ENCODE measurements around the gene KIFC1.

The KIFC1 gene

DNA sequence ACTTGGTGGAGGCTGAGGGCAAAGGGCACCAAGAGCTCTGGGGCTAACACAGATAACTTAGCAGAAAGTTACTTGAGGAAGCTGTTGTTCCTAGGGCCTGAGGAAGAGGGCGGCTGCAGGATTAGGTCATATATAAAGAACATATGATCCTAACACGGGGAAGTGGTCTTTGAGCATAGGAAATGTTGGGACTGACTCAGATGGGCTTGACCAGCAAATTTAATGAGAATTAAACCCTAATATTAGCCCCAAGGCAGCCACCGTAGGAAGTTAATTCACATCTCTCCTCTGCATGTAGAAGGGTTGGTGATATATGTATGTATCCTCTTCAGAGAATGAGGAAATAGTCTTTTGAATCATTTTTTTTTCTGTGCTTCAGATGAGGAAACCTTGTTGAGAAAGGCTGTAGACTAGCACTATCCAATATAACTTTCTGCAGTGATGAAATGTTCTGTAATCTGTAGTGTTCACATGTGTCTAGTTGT lies 53.5 kb downstream of the KIFC1 start:
- no peak for DNase-seq

DNA sequence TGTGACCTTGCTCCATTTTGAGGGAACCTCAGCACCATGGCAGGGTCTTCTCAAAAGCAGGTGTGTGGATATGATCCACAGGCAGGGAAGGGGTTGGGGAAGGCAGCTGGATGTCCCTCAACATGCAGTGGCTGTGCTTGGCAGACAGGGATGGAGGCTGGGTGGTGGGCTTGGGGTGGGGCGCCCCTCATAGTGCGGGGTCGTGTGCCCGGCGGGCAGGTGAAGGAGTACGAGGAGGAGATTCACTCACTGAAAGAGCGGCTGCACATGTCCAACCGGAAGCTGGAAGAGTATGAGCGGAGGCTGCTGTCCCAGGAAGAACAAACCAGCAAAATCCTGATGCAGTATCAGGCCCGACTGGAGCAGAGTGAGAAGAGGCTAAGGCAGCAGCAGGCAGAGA lies 54.7 kb downstream of the KIFC1 start:
- no peak for DNase-seq

DNA sequence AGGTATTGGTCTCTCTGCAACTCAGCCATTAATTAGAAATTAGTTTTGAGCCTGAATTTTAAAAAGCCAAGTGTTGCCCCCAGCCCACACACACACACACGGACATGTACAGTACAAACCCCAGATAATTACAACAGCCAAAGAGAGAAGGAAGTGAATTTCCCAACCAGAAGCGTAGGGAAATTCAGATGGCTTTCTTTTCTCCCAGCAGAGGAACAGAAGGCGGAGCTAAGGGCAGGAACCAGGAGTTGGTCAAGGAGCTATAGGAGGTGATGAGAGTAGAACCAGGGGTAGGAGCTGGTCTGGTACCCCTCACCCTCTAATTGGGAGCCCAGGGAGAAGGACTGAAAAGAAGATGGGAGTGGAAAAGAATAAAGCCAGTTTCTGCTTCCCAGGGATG lies 58.8 kb downstream of the KIFC1 start:
- DNase-seq, result no peak

DNA sequence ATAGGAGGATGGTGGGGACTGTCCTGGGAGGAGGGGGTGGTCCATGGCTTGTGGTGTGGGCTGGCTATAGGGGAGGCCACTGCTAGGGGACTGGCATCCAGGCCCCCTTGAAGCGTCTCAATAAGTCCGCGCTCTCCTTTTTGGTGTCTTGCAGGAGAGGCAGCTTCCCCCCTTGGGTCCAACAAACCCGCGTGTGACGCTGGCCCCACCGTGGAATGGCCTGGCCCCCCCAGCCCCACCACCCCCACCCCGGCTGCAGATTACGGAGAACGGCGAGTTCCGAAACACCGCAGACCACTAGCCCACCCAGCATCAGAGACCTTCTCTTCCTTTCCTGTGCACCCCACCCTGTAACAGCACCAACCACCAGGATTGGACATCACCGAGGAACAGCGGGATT lies 60.0 kb downstream of the KIFC1 start:
- DNase-seq, result no peak

DNA sequence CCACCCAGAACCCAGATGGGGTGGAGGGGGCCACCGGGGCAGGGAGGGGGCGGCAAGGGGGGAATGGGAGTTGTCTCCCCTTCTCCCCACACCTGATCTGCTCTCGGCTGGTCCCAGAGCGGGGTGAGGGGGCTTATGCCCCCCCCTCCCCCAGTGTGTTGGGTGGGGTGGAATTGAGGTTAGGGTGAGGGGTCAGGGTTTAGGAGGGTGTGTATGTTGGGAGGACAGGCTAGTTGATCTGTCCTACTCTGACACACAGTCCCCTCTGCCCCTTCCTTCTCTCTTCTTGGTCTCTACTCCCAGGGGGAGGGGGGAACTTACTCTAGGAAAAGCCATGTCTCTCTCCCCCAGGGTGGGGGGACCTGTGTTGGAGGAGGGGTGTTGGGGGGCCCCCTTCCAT lies 60.9 kb downstream of the KIFC1 start:
- no peak for DNase-seq

DNA sequence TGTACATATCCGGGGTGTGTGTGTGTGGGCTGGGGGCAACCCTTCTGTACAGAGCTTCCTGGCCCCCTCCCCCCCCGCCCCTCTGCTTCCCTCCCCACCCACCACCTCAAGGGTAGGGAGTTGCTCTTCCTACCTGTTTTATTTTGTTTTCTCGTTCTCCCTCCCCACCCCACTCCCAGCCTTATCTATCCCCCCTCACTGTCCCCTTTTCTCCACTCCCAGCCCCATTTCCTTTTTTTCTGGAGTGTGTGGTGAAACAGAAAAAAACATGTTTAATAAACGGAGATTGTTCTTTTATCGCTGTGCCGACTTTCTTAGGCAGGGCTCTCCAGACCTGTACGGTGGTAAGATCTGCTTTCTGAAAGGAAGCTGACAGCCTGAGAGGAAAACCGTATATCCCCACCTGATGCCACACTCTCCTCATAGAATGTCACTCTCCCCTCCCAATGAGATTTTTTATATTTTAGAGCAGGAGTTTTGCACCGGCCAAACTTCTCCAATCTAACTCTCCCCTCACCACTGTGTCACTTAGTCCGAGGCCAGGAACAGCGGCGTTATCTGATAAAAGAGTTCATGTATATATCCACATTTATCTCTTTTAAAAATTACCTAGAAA lies 61.9 kb downstream of the KIFC1 start:
- peak in 1 of 2 donors; percentile 12 for DNase-seq

DNA sequence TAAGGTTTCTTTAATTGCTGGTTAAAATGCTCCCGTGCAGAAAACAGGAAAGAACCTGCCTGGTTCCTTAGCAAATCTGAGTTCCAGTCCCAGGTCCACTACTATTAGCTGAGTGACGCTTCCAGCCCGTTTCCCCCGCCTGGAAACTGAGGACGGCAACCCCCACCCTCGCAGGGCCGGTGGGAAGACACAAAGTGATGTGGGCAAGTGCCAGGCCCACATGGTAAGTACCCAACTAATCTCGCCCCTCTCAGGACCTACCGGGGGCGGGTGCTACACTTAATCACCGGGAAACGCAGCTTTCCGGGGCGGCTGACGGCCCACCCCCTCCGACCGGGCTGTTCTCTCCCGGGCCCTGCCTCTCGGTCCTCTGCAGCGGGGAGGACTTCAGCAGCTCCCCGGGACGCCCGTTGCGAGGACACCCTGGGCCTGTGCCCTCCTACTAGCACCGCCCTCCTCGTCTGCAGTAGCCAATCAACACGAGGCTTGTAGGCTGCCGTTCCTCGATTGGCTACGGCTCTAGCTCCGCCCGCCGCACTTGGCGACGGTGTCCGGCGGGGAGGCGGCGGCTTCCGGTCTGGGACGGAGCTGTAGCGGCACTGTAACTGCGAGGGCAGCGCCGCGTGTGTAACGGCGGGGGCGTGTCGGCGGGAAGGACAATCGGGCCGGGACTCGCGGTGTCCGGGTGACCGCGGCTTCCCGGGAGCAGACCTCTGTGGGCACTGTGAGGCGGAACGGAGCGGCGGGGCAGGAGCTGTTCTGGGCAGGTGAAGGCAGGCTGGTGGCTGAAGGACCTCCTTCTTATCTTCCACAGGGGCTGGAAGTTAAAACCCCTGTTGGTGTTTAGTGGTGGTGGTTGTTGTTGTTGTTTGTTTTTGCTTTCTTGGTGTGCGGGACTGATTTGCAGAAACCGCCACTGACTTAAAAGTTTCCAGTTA lies 62.7 kb downstream of the KIFC1 start, which contains the start of gene ZBTB9:
ZBTB9 (plus strand) TSS at position 568 of the 938 bp plus-strand sequence. CDS start 525 bp downstream, outside the sequence.
- peak; percentile 96 to 97 for DNase-seq

DNA sequence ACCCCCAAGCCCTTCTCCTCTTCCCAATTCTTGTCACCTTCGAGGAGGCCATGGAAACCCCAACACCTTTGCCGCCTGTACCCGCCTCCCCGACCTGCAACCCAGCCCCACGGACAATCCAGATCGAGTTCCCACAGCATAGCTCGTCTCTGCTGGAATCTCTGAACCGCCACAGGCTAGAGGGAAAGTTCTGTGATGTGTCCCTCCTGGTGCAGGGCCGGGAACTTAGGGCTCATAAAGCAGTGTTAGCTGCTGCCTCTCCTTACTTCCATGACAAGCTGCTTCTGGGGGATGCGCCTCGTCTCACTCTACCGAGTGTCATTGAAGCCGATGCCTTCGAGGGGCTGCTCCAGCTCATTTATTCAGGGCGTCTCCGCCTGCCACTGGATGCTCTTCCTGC lies 63.4 kb downstream of the KIFC1 start:
- DNase-seq, result no peak

DNA sequence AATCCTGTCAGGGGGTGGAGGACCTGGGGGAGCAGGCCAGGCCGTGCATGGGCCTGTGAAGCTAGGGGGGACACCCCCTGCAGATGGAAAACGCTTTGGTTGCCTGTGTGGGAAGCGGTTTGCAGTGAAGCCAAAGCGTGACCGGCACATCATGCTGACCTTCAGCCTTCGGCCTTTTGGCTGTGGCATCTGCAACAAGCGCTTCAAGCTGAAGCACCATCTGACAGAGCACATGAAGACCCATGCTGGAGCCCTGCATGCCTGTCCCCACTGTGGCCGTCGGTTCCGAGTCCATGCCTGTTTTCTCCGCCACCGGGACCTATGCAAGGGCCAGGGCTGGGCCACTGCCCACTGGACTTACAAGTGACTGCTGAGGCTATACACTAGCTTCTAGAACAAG lies 64.5 kb downstream of the KIFC1 start:
- DNase-seq, result no peak

DNA sequence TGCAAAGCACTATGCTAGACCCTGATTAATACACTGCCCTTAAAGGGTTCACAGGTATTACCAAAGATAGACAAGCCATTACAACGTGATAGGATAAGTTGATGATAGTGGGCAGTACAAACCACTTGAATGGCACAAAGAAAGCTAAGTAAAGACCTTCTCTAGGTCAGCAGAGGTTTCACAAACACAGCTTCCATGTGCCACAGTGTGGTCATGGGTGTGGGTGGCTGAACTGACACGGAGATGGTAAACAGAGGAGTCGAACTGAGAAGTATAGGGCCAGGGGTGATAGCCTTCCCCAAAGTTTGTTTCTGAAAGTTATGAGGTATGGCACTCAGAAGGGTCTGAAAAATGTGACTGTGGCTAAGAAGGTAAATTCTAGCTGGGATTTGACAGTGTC lies 67.1 kb downstream of the KIFC1 start:
- DNase-seq, result no peak

DNA sequence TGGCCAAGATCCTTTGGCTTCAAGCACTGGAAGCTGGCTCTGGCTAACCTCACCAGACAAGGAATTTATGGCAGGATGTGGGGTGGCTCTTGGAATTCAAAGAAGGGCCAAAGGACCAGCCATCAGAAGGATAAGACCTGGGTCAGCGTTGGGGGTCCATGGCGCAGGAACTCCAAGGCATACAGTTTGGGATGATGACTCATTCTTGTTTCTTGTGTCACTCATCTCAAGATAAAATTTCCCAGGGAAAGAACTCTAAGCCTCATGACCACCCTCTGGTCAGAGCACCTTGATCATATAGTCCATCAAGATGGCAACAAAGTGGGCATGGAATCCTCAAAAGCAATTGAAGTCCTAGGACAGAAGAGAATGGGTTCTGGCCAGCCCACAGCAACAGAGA lies 67.6 kb downstream of the KIFC1 start:
- no peak for DNase-seq
